Prostate gland (tissue), 2 donors: ENCODE results near the gene KRT7.

Experiments
- CTCF ChIP-seq, 4 experiments: fragments of 200-600 bp in 2 of 4; fragments of 450-650 bp in 2 of 4; sonication (generic) in 2 of 4; IDR thresholded peaks; 1 replicate in 3 of 4; 2 replicates in 1 of 4; pipeline ENCODE4 v1.5.1; 2016 to 2019; ENCODE audit warnings: antibody characterized with exemption in 4 of 4, mild to moderate bottlenecking in 2 of 4, moderate library complexity in 2 of 4
- POLR2A ChIP-seq: fragments of 450-650 bp; IDR thresholded peaks from one replicate; pipeline ENCODE4 v1.6.1; 2016; ENCODE audit warnings: antibody characterized with exemption, mild to moderate bottlenecking

- TF ChIP-seq CTCF (IDR thresholded peaks at IDR 0.05) = peak in 2 of 4 experiments; percentile 10 to 18
- peak; percentile 77 for TF ChIP-seq POLR2A
These were observed at the start of gene KRT7 for GRCh38 chr12:52232674-52233461.
